Astrocyte of the cerebellum (primary cell): Measurements from ENCODE around the gene PIGC.

ENCODE experiments used
- DNase-seq: peaks from one replicate; pipeline ENCODE4 v3.0.0-alpha.2; 2011; ENCODE audit warnings: low read depth
- H3K4me3 ChIP-seq: 2 replicates; pipeline ENCODE4 v1.5.1; 2011; ENCODE audit warnings: mild to moderate bottlenecking, low read depth, low read length, moderate library complexity
- CTCF ChIP-seq: IDR thresholded peaks from 2 replicates; pipeline ENCODE4 v1.5.1; 2012; ENCODE audit warnings: low read length, low read depth, moderate library complexity, mild to moderate bottlenecking; ENCODE audit errors: missing control alignments
- in situ Hi-C: cut with HindIII; loops from 2 replicates; pipeline ENCODE4 v1.10.0; 2017; ENCODE audit warnings: low sequenced_read_pairs

PIGC gene

GRCh38 chr1:172477216-172477615, 33.3 kb upstream of the PIGC start:
- DNase-seq = no peak
- H3K4me3 ChIP-seq = no peak overlapping the region
- no peak for TF ChIP-seq CTCF
- in situ Hi-C loops = no loop called here

- in situ Hi-C loops = no loop called here
- no peak for DNase-seq
- TF ChIP-seq CTCF = no peak
- H3K4me3 ChIP-seq = no peak overlapping the region
These were observed 32.4 kb upstream of the PIGC start for GRCh38 chr1:172476218-172476811.

- no peak for DNase-seq
- in situ Hi-C loops = no loop called here
- H3K4me3 ChIP-seq = no peak overlapping the region
- TF ChIP-seq CTCF = no peak
These were observed 30.0 kb upstream of the PIGC start for GRCh38 chr1:172473842-172474241.

- no peak for TF ChIP-seq CTCF
- no peak for DNase-seq
- in situ Hi-C loops = no loop called here
These were observed 29.4 kb upstream of the PIGC start for GRCh38 chr1:172473302-172473701.

GRCh38 chr1:172472495-172472894, 28.6 kb upstream of the PIGC start:
- no peak overlapping the region for H3K4me3 ChIP-seq
- in situ Hi-C loops = no loop called here
- TF ChIP-seq CTCF = no peak
- no peak for DNase-seq

More at GRCh38 chr1:172473302-172473701, 29.4 kb upstream of the PIGC start:
- no peak overlapping the region for H3K4me3 ChIP-seq

GRCh38 chr1:172471666-172472065, 27.8 kb upstream of the PIGC start:
- in situ Hi-C loops = no loop called here

More at GRCh38 chr1:172471666-172472065, 27.8 kb upstream of the PIGC start:
- no peak for TF ChIP-seq CTCF
- DNase-seq = no peak
- H3K4me3 ChIP-seq = no peak overlapping the region
